ENCODE results near the gene ARMH3.

ARMH3 gene

GRCh38 chr10:101838416-101838970, 217.5 kb downstream of the ARMH3 start:
- no peak for DNase-seq (ENCODE audit: extremely low read depth in 1 of 2, low read depth in 1 of 2)

DNA sequence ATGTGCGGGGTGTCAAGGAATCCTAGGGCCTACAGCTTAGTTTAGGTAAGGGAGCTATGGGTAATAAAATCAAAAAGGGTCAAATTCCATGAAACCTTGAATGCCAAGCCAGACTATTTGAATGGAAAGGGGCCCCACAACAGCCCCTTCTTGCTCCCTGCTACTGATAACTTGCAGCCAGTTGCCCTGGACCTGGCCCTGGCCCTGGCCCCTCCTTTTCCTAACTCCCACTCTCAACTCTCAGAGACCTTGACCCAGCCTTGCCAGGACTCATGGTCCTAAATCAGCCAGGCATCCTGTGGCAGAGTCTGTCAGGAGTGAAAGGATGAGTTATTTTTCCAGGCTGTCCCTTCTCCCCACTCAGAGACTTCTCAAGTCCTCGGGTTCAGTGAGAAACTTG, 218.2 kb downstream of the ARMH3 start:
- DNase-seq (ENCODE audit: extremely low read depth in 1 of 2, low read depth in 1 of 2) = no peak

GRCh38 chr10:101835362-101835761, 220.6 kb downstream of the ARMH3 start:
- DNase-seq (ENCODE audit: extremely low read depth in 1 of 2, low read depth in 1 of 2) = no peak

DNA sequence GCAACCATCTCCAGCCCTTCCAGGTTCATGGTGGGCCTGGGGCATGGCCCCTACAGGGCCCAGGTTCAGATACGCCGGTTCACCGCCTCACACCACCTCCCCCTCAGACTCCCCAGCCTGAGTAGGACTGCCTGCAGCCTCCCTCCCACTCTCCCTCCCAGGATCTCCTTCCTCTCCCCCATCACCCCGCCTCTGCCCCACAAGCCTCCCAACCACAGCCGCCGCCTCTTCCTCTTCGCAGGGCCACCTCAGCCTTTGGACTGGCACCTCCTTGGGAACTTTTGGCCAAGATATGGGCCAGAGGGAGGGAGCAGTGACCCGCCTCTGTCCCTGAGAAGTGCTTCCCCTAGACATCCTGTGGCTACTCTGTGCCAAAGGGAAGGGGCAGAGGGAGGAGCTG, 221.6 kb downstream of the ARMH3 start:
- no peak for DNase-seq (ENCODE audit: extremely low read depth in 1 of 2, low read depth in 1 of 2)

DNA sequence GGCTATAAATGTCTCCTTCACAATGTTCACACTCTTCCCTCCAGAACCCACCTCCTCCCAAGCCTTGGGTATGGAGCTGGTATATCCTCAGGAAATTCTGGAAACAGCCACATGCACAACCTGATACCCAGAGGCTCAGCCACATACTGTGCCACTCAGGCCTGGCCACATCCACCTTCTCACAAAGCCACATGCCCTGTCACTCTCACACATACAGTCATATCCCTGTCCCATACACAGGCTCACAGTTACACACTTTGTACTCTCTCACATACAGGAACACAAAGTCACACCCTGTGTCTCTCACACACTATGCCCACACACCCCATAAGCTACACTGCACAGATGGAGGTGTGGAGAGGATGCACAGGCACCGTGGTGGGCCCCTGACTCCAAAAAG, 222.5 kb downstream of the ARMH3 start:
- no peak for DNase-seq (ENCODE audit: extremely low read depth in 1 of 2, low read depth in 1 of 2)

- DNase-seq (ENCODE audit: extremely low read depth in 1 of 2, low read depth in 1 of 2) = no peak
Observed at GRCh38 chr10:101832325-101832771, 223.6 kb downstream of the ARMH3 start.

- DNase-seq (ENCODE audit: extremely low read depth in 1 of 2, low read depth in 1 of 2) = no peak
Observed at GRCh38 chr10:101831169-101831811, 224.7 kb downstream of the ARMH3 start.

DNA sequence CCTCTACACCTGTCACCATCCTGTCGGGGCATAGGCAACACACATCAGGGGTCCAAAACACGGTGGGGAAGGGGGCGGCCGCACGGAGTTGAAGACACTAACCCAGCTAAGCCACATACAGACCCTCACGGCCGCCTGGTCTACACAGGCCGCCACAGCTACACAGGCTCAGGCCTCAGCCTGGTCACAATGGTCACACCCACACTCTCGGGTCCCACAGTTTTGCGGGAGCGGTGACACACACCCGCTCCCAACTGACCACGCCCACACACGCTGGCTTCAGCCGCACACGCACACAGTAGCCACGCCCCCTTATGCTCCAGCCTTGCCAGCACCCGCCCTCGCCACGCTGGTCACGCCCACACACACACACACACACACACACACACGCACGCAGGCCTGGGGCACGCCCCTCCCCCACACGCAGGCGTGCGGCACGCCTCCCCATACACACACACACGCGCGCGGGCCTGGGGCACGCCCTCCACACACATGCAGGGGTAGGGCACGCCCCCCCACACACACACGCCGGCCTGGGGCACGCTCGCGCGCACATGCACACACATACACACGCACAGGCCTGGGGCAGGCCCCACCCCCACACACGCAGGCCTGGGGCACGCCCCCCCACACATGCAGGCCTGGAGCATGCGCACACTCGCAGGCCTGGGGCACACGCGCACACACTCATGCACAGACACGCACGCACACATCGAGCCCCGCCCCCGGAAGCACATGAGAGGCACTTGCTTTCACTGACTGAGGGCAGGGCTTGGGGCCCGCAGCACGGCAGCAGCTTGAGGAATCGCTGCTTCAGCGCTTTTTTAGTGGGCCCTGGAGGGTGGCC, 225.4 kb downstream of the ARMH3 start:
- peak; percentile 71 to 86 for DNase-seq (ENCODE audit: extremely low read depth in 1 of 2, low read depth in 1 of 2)

DNA sequence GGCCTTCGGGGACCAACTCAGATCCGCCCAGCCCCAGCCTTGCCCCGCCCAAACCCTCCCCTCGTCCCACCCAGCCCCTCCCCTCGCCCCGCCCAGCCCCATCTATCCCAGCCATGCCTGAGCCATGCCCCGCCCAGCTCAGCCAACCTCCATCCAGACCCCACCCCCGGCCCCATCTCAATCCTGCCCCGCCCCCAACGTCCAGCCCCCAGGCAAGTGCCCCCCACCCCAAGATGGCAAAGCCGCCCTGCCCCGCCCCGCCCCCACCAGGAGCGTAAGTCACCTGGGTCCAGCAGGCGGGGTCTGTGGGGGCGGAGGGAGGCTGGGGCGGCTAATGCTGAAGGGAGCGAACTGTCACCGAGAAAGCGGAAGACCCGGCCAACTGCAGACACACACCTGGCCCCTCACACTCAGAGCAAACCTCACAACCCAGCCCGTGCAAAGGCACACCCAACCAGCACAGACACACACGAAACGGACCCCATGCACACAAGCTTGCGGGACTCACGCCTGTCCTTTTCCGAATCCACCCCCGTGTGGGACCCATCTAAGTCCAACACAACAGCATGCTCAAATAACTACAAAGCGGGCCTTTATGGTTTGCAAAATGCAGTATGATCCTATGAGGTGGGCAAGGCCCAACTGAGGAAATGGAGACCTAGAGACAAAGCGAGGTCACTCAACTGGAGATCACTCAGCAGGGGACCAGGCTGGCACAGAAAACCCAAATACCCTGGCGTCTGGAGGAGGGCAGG, 226.2 kb downstream of the ARMH3 start:
- DNase-seq (ENCODE audit: extremely low read depth in 1 of 2, low read depth in 1 of 2) = no peak

GRCh38 chr10:101828766-101829551, 227.0 kb downstream of the ARMH3 start:
- no peak for DNase-seq (ENCODE audit: extremely low read depth in 1 of 2, low read depth in 1 of 2)

- no peak for DNase-seq (ENCODE audit: extremely low read depth in 1 of 2, low read depth in 1 of 2)
Observed at GRCh38 chr10:101827919-101828600, 227.9 kb downstream of the ARMH3 start.

DNA sequence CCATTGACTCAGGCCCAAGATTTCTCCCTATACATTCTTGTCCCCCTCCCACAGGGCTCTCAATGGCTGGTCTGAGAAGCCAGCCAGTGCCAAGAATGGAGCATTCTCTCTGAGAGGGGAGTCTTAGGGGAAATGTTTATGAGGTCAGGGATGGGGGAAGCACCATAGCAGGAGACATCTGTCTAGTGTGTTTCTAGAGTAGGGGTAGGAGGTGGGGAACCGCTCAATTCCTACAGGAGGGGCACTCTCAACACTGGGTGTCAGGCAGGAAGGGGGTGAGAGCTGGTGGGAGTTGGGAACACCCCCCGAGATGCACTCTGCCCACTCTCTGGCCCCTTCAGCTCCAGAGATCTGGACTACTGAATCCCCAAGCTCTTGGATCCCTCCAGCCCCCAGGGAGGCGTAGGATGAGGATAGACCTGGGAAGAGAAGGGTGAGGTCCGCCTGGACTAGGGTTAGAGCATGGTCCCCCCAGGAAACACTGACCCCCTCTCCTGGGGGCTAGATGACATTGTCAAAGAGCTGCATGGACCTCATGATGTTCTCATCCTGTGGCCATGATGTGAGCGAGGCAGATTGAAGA, 229.0 kb downstream of the ARMH3 start:
- DNase-seq (ENCODE audit: extremely low read depth in 1 of 2, low read depth in 1 of 2) = no peak

DNA sequence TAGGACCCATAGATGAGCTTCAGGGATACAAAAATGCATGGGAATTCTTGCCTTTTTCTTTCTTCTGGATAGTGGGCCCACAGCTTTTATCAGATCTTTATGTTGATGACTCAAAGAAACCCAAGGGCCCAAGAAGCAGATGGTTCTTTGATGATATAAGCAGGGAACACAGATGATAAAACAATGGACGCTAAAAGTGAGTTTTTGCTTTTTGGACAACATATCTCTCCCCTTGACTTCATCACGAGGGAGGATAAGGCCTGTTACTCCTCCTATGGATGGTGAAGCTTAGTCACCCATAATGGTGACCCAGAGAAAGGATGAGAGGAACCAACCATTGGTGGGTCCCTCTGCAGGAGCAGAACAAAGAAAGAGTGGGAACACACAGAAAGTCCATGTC, 231.2 kb downstream of the ARMH3 start:
- DNase-seq (ENCODE audit: extremely low read depth in 1 of 2, low read depth in 1 of 2) = no peak

DNA sequence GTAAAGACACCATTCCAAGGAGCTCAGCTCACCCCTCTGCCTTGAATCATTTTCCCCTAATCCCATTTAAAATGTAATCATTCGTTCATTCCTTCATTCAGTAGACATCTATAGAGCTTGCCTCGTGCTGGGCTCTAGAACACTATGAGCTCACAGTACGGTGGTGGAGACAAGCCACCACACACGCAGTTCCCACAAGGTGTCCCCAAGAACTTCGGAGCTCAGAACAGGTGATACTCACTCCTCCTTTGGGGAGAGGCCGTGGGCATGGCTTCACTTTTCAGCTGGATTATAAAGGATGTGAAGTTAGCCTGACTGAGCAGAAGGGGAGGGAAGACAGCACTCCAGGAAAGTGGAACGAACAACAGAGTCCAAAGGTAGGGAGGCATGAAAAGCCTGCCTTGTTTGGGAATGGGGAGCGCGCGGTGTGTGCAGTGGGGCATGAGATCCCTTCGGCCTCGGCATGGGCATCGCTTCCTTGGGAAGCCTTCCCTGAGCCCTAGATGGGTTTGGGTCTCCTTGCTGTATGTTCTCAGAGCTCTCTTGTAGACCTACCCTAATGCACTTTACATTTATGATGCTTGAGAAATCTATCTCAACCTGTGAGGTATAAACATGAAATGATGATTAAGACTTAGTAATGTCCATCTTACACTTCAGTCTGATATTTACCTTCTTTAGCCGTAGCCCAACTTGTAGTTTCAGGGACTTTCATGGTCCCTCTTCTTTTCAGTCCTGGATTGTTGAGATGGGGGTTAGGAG, 236.9 kb downstream of the ARMH3 start:
- DNase-seq (ENCODE audit: extremely low read depth in 1 of 2, low read depth in 1 of 2) = no peak

GRCh38 chr10:101818119-101818871, 237.7 kb downstream of the ARMH3 start, which contains the start of gene OGA:
OGA (minus strand) TSS chr10:101818444; CDS start chr10:101818022, 422 bp downstream.
- DNase-seq (ENCODE audit: extremely low read depth in 1 of 2, low read depth in 1 of 2) = peak; percentile 93 to 97

DNA sequence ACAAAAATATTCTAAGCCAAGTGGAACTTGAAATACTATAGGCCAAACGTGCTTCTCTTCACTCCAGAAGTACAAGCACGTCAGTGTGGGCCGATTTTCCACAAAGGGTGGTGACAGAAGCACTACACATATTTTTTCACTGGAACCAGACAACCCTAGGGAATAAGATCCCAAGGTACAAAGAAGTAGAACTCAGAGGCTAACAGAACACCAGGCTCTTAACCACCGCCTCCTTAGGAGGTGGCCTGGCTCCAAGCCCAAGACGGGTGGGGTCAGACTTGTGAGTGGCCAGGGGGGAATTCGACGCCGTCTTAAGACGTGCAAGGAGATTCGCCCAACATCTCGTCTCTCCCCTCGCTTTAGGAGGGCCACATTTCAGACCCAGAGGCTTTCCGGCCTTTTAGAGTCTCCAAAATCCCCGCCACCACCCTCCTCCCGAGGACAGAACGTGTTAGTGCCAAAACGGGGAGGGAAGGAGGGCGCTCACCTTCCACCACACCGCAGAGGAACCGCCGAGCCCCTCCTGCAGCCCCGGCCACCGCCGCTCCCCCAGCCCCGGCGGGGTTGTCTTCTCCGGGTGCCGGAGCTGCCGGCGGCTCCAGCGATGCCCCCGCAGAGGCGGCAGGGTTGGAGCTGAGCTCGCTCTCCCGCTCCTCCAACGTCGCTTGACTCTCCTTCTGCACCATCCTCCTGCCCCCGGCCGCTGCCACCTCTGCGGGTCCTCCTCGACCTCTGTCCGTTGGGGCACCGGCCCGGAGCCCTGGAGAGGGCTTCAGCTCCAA, 238.4 kb downstream of the ARMH3 start:
- no peak for DNase-seq (ENCODE audit: extremely low read depth in 1 of 2, low read depth in 1 of 2)

DNA sequence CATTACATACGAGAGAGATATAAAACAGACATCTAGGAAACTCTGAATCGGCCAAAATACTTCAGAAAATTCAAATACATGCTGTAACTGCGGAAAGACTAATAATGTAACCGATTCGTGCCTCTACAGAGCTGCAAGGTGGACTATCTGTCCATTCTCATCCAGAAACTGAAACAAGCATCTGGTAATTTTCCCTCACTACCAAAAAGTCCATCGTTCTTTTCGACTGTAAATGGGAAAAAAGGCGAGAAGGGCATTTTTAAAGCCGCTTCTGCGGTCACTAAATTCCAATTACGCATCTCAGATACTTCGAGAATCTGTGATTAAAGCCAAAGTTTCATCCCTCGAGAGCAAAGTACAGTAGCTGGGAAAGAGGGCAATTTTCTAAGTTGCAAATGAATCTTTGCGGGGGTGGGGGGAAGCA, 239.0 kb downstream of the ARMH3 start:
- DNase-seq (ENCODE audit: extremely low read depth in 1 of 2, low read depth in 1 of 2) = no peak

Data from stimulated activated CD8-positive, alpha-beta memory T cell treated with anti-CD3 and anti-CD28 coated beads, Interleukin-7, amount 100 ng/mL, for 48 hours (primary cell).